Osteoblast (primary cell): ENCODE results near the gene GALNT9. TPM values are rescaled to one million over a fixed set of nuclear protein-coding genes. Genes with fewer than 3 reads are reported as not detected.

Experiments used
- DNase-seq: peaks from one replicate; pipeline ENCODE4 v3.0.0; 2011; ENCODE audit warnings: low spot score, mixed read lengths; ENCODE audit not compliant: insufficient read length; ENCODE audit errors: missing footprints
- H2AFZ ChIP-seq: 2 replicates; pipeline ENCODE4 v1.6.0; 2011; ENCODE audit warnings: mild to moderate bottlenecking, low read length
- H3K27ac ChIP-seq: 2 replicates; pipeline ENCODE4 v1.5.1; 2011; ENCODE audit warnings: mild to moderate bottlenecking, low read depth, low read length, moderate library complexity
- H3K27me3 ChIP-seq: 2 replicates; pipeline ENCODE4 v1.6.0; 2012; ENCODE audit warnings: mild to moderate bottlenecking, control low read depth, inconsistent platforms, low read length, moderate library complexity; ENCODE audit not compliant: insufficient read depth
- H3K36me3 ChIP-seq: 2 replicates; pipeline ENCODE4 v1.5.1; 2011; ENCODE audit warnings: mild to moderate bottlenecking, low read length, control low read depth, moderate library complexity; ENCODE audit not compliant: insufficient read depth
- H3K4me1 ChIP-seq: 2 replicates; pipeline ENCODE4 v1.5.1; 2011; ENCODE audit warnings: mild to moderate bottlenecking, low read length, control low read depth, moderate library complexity; ENCODE audit not compliant: insufficient read depth
- H3K4me2 ChIP-seq: 2 replicates; pipeline ENCODE4 v1.6.0; 2011; ENCODE audit warnings: mild to moderate bottlenecking, low read length; ENCODE audit not compliant: insufficient read depth
- H3K4me3 ChIP-seq: fragments of 200-600 bp; sonication (generic); 3 replicates; pipeline ENCODE4 v1.5.1; 2012; ENCODE audit warnings: mild to moderate bottlenecking, low read length, inconsistent platforms; ENCODE audit not compliant: insufficient read depth
- H3K79me2 ChIP-seq: 2 replicates; pipeline ENCODE4 v1.6.0; 2012; ENCODE audit warnings: mild to moderate bottlenecking, low read length, control low read depth, inconsistent platforms; ENCODE audit not compliant: insufficient read depth
- H3K9me3 ChIP-seq: 2 replicates; pipeline ENCODE4 v1.5.1; 2011; ENCODE audit warnings: low read depth, low read length, control low read depth
- H4K20me1 ChIP-seq: 2 replicates; pipeline ENCODE4 v1.6.0; 2012; ENCODE audit warnings: mild to moderate bottlenecking, low read length, control low read depth; ENCODE audit not compliant: insufficient read depth
- CTCF ChIP-seq: IDR thresholded peaks from 2 replicates; pipeline ENCODE4 v1.5.1; 2011; ENCODE audit warnings: mild to moderate bottlenecking, low read depth, low read length, moderate library complexity; ENCODE audit errors: extremely low read depth
- total RNA-seq: library from RNA; depleted of rRNA; stranded (reverse); fragments of >200 nt; gene quantifications from 2 replicates; pipeline ENCODE4 v1.2.3, GENCODE V29; 2012

Gene GALNT9
- total RNA-seq, 1 donor: 0.36 TPM

- Histone ChIP-seq H4K20me1 (no peaks in the 10 kb centered on the region), H3K27me3 (peaks cover 19% of the 10 kb centered on the region), H3K4me1 (no peaks in the 10 kb centered on the region), H3K36me3 (no peaks in the 10 kb centered on the region), H3K79me2 (no peaks in the 10 kb centered on the region), H2AFZ (no peak overlapping the region), H3K27ac (no peak overlapping the region), H3K4me3 (no peak overlapping the region), H3K4me2 (no peak overlapping the region), H3K9me3 (no peaks in the 10 kb centered on the region)
- no peak for DNase-seq
- TF ChIP-seq CTCF: no peak
Observed at GRCh38 chr12:132339856-132340255, 10.5 kb upstream of the GALNT9 start.

GRCh38 chr12:132338781-132339180, 9.4 kb upstream of the GALNT9 start:
- no peaks in the 10 kb centered on the region for H4K20me1 ChIP-seq
- H3K27me3 ChIP-seq: peaks cover 11% of the 10 kb centered on the region
- no peak for DNase-seq
- H3K4me3 ChIP-seq: no peak overlapping the region
- no peak overlapping the region for H2AFZ ChIP-seq
- H3K4me2 ChIP-seq: no peak overlapping the region
- no peaks in the 10 kb centered on the region for H3K36me3 ChIP-seq
- H3K27ac ChIP-seq: no peak overlapping the region
- no peaks in the 10 kb centered on the region for H3K79me2 ChIP-seq
- H3K9me3 ChIP-seq: no peaks in the 10 kb centered on the region
- H3K4me1 ChIP-seq: no peaks in the 10 kb centered on the region
- TF ChIP-seq CTCF: no peak

GRCh38 chr12:132338311-132338710, 8.9 kb upstream of the GALNT9 start:
- TF ChIP-seq CTCF: no peak
- H3K4me3 ChIP-seq: no peak overlapping the region
- H2AFZ ChIP-seq: no peak overlapping the region
- no peaks in the 10 kb centered on the region for H3K4me1 ChIP-seq
- H3K27ac ChIP-seq: no peak overlapping the region
- peaks cover 11% of the 10 kb centered on the region for H3K27me3 ChIP-seq
- DNase-seq: no peak
- H3K9me3 ChIP-seq: no peaks in the 10 kb centered on the region
- H3K79me2 ChIP-seq: no peaks in the 10 kb centered on the region
- no peak overlapping the region for H3K4me2 ChIP-seq
- H4K20me1 ChIP-seq: no peaks in the 10 kb centered on the region
- no peaks in the 10 kb centered on the region for H3K36me3 ChIP-seq

GRCh38 chr12:132337557-132337956, 8.2 kb upstream of the GALNT9 start:
- no peaks in the 10 kb centered on the region for H3K36me3 ChIP-seq
- H2AFZ ChIP-seq: no peak overlapping the region
- H3K9me3 ChIP-seq: no peaks in the 10 kb centered on the region
- H3K27ac ChIP-seq: no peak overlapping the region
- no peaks in the 10 kb centered on the region for H3K79me2 ChIP-seq
- no peak for TF ChIP-seq CTCF
- no peak overlapping the region for H3K4me2 ChIP-seq
- peaks cover 11% of the 10 kb centered on the region for H3K27me3 ChIP-seq
- H4K20me1 ChIP-seq: no peaks in the 10 kb centered on the region
- no peaks in the 10 kb centered on the region for H3K4me1 ChIP-seq
- DNase-seq: no peak
- H3K4me3 ChIP-seq: no peak overlapping the region
